Measurements from ENCODE around the gene BICD2. TPM values are rescaled to one million over a fixed set of nuclear protein-coding genes. Genes with fewer than 3 reads are reported as not detected.

The BICD2 gene
- total RNA-seq, 4 donors from 2014 or later: 15.7 to 29.3 (median 19.7) TPM

DNA sequence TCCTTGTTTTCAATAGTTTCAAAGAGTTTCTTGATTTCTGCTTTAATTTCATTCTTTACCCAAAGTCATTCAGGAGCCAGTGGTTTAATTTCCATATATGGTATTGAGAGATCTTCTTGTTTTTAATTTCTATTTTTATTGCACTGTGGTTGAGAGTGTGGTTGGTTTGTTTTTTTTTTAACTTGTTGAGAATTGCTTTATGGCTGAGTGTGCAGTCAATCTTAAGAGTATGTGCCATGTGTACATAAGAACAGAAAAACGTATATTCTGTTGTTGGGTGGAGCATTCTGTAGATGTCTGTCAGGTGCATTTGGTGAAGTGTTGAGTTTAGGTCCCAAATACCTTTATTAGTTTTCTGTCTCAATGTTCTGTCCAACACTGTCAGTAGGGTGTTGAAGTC, 68.0 kb downstream of the BICD2 start:
- TF ChIP-seq, protein P1, sequence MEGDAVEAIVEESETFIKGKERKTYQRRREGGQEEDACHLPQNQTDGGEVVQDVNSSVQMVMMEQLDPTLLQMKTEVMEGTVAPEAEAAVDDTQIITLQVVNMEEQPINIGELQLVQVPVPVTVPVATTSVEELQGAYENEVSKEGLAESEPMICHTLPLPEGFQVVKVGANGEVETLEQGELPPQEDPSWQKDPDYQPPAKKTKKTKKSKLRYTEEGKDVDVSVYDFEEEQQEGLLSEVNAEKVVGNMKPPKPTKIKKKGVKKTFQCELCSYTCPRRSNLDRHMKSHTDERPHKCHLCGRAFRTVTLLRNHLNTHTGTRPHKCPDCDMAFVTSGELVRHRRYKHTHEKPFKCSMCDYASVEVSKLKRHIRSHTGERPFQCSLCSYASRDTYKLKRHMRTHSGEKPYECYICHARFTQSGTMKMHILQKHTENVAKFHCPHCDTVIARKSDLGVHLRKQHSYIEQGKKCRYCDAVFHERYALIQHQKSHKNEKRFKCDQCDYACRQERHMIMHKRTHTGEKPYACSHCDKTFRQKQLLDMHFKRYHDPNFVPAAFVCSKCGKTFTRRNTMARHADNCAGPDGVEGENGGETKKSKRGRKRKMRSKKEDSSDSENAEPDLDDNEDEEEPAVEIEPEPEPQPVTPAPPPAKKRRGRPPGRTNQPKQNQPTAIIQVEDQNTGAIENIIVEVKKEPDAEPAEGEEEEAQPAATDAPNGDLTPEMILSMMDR (IDR thresholded peaks at IDR 0.05): no peak
- TF ChIP-seq POLR2AphosphoS5 (IDR thresholded peaks at IDR 0.05) (no peak), EP300 (IDR thresholded peaks at IDR 0.05; ENCODE audit: low read depth) (no peak), POLR2A (IDR thresholded peaks at IDR 0.05) (no peak)
- 26 to 70% methylated on average over 1 of the region's 1 CpG for WGBS, 2 donors (ENCODE audit: low coverage in 1 of 2)
- Histone ChIP-seq H3K4me1 (no peaks in the 10 kb centered on the region), H3K4me3 (no peak overlapping the region), H3K36me3 (no peaks in the 10 kb centered on the region), H3K9me3 (peaks cover 11 to 19% of the 10 kb centered on the region in 2 donors), H3K27me3 (no peaks in the 10 kb centered on the region), H3K27ac (no peak overlapping the region)
- intact Hi-C loops (cut with DNase I; ENCODE audit: low total_unique reads) (no loop called here), in situ Hi-C loops (cut with MboI; ENCODE audit: low pct_ligation_motif_present in 1 of 4, low pct_unique_long_range_greater_than_20kb in 1 of 4, low sequenced_read_pairs in 3 of 4) (no loop called here)
- no peak for DNase-seq

DNA sequence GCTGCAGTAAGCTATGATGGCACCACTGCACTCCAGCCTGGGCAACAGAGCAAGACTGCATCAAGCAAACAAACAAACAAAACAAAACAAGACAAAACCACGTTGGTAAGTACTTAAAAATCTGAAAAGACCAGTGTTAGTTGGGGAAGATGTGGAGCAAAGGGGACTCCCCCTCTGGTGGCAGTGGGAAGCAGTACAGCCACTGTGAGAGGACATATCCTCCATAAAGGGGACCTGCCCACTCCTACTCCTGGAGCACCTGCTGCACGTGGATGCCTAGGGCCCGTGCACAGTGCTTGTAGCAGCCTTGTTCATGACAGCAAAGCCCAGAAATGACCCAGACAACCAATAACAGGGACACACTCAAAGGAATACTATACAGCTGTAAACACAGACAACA, 77.7 kb downstream of the BICD2 start:
- no peak overlapping the region for H3K27ac ChIP-seq
- H3K36me3 ChIP-seq: no peaks in the 10 kb centered on the region
- 39 to 45% methylated on average over 2 to 3 of the region's 3 CpGs for WGBS, 2 donors (ENCODE audit: low coverage in 1 of 2)
- TF ChIP-seq POLR2A (IDR thresholded peaks at IDR 0.05) (no peak), EP300 (IDR thresholded peaks at IDR 0.05; ENCODE audit: low read depth) (no peak), POLR2AphosphoS5 (IDR thresholded peaks at IDR 0.05) (no peak)
- H3K9me3 ChIP-seq: peaks cover 0 to 14% of the 10 kb centered on the region in 2 donors
- in situ Hi-C loops (cut with MboI; ENCODE audit: low pct_ligation_motif_present in 1 of 4, low pct_unique_long_range_greater_than_20kb in 1 of 4, low sequenced_read_pairs in 3 of 4) (no loop called here), intact Hi-C loops (cut with DNase I; ENCODE audit: low total_unique reads) (no loop called here)
- H3K4me3 ChIP-seq: no peak overlapping the region
- DNase-seq: no peak
- H3K27me3 ChIP-seq: no peaks in the 10 kb centered on the region
- H3K4me1 ChIP-seq: no peaks in the 10 kb centered on the region

DNA sequence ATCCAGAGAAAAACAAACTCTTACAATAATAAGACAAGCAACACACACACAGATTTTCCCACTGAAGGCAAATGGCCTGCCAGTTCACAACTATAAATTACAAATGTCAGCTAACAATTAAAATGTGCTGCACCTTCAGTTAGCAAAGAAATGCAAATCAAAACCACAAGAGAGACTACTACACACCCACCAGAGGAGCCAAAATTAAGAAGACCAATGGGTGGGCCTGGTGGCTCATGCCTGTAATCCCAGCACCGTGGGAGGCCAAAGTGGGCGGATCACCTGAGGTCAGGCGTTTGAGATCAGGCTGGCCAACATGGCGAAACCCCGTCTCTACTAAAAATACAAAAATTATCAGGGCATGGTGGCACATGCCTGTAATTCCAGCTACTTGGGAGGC, 79.6 kb downstream of the BICD2 start:
- Histone ChIP-seq H3K27ac (no peak overlapping the region), H3K9me3 (peaks cover 0 to 3% of the 10 kb centered on the region in 2 donors), H3K36me3 (no peaks in the 10 kb centered on the region), H3K4me1 (no peaks in the 10 kb centered on the region), H3K4me3 (no peak overlapping the region), H3K27me3 (no peaks in the 10 kb centered on the region)
- TF ChIP-seq POLR2A (IDR thresholded peaks at IDR 0.05): no peak
- TF ChIP-seq EP300 (IDR thresholded peaks at IDR 0.05; ENCODE audit: low read depth): no peak
- TF ChIP-seq, protein P1 (IDR thresholded peaks at IDR 0.05): no peak
- TF ChIP-seq POLR2AphosphoS5 (IDR thresholded peaks at IDR 0.05): no peak
- WGBS, 2 donors (ENCODE audit: low coverage in 1 of 2): 70 to 87% methylated on average over 2 to 5 of the region's 5 CpGs
- DNase-seq: no peak
- in situ Hi-C loops (cut with MboI; ENCODE audit: low pct_ligation_motif_present in 1 of 4, low pct_unique_long_range_greater_than_20kb in 1 of 4, low sequenced_read_pairs in 3 of 4): no loop called here
- intact Hi-C loops (cut with DNase I; ENCODE audit: low total_unique reads): no loop called here

DNA sequence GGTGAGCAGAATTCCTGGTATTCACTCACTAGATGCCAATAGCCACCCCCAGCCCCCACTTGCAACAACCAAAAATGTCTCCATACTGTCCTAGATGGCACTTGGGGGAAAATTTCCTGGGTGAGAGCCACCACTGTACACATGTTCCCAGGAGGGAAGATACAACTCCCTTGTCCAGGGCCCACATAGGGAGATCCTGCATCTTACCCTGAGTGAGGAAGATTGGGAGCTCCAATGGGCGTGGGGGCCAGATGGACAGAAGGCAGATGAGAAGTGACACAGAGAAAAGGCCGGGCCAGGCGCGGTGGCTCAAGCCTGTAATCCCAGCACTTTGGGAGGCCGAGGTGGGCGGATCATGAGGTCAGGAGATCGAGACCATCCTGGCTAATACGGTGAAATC, 82.4 kb downstream of the BICD2 start:
- TF ChIP-seq, protein P1 (IDR thresholded peaks at IDR 0.05): no peak
- TF ChIP-seq POLR2AphosphoS5 (IDR thresholded peaks at IDR 0.05) (no peak), POLR2A (IDR thresholded peaks at IDR 0.05) (no peak), EP300 (IDR thresholded peaks at IDR 0.05; ENCODE audit: low read depth) (no peak)
- Histone ChIP-seq H3K4me1 (no peaks in the 10 kb centered on the region), H3K4me3 (no peak overlapping the region), H3K27me3 (no peaks in the 10 kb centered on the region), H3K27ac (no peak overlapping the region), H3K36me3 (no peaks in the 10 kb centered on the region), H3K9me3 (no peaks in the 10 kb centered on the region)
- in situ Hi-C loops (cut with MboI; ENCODE audit: low pct_ligation_motif_present in 1 of 4, low pct_unique_long_range_greater_than_20kb in 1 of 4, low sequenced_read_pairs in 3 of 4): no loop called here
- DNase-seq: no peak
- WGBS, 2 donors (ENCODE audit: low coverage in 1 of 2): 97 to 100% methylated on average over 4 to 8 of the region's 8 CpGs
- intact Hi-C loops (cut with DNase I; ENCODE audit: low total_unique reads): no loop called here
